ENCODE results near the gene RHBDL3.
"Not testable (repeated sequence)": the region's sequence is repeated elsewhere in the genome, so short reads cannot be mapped to it uniquely, and the experiment has no call there.

Gene RHBDL3

GRCh38 chr17:32265192-32265923 lies at the start of gene RHBDL3:
Gene RHBDL3 (plus strand): TSS chr17:32265832. CDS start chr17:32266190, 358 bp downstream.
- no peak for DNase-seq

GRCh38 chr17:32222621-32223020 lies 43.0 kb upstream of the RHBDL3 start:
- DNase-seq: no peak

- no peak for DNase-seq
Measured at GRCh38 chr17:32223703-32224102, 41.9 kb upstream of the RHBDL3 start.

GRCh38 chr17:32226886-32227285 lies 38.7 kb upstream of the RHBDL3 start:
- DNase-seq: no peak

- no peak for DNase-seq
Measured at GRCh38 chr17:32227910-32228309, 37.7 kb upstream of the RHBDL3 start.

- no peak for DNase-seq
Measured at GRCh38 chr17:32235588-32235987, 30.0 kb upstream of the RHBDL3 start.

GRCh38 chr17:32239456-32239855 lies 26.2 kb upstream of the RHBDL3 start:
- DNase-seq: no peak

- DNase-seq: no peak
Measured at GRCh38 chr17:32240750-32241149, 24.9 kb upstream of the RHBDL3 start.

GRCh38 chr17:32241640-32242039 lies 24.0 kb upstream of the RHBDL3 start:
- DNase-seq: no peak

GRCh38 chr17:32249475-32249874 lies 16.2 kb upstream of the RHBDL3 start:
- DNase-seq: no peak

GRCh38 chr17:32253117-32253611 lies 12.5 kb upstream of the RHBDL3 start:
- DNase-seq: peak; percentile 72

- no peak for DNase-seq
Measured at GRCh38 chr17:32256012-32256700, 9.5 kb upstream of the RHBDL3 start.

- no peak for DNase-seq
Measured at GRCh38 chr17:32256701-32257019, 9.0 kb upstream of the RHBDL3 start.

- no peak for DNase-seq
Measured at GRCh38 chr17:32258383-32259140, 7.1 kb upstream of the RHBDL3 start.

- DNase-seq: no peak
Measured at GRCh38 chr17:32259586-32259985, 6.0 kb upstream of the RHBDL3 start.

- no peak for DNase-seq
Measured at GRCh38 chr17:32261417-32261736, 4.3 kb upstream of the RHBDL3 start.

- DNase-seq: no peak
Measured at GRCh38 chr17:32261936-32262510, 3.6 kb upstream of the RHBDL3 start.

GRCh38 chr17:32263515-32263914 lies 2.1 kb upstream of the RHBDL3 start:
- DNase-seq: not testable (repeated sequence)

- no peak for DNase-seq
Measured at GRCh38 chr17:32264140-32264799, 1.4 kb upstream of the RHBDL3 start.

GRCh38 chr17:32264823-32265191 lies 825 bp upstream of the RHBDL3 start:
- no peak for DNase-seq

- DNase-seq: no peak
Measured at GRCh38 chr17:32266051-32266388, 388 bp downstream of the RHBDL3 start.

- no peak for DNase-seq
Measured at GRCh38 chr17:32266389-32267301, 1.0 kb downstream of the RHBDL3 start.

Measured in KG1 (cell line).